H1 (cell line): ENCODE measurements around the gene PIK3CA. TPM values are rescaled to one million over a fixed set of nuclear protein-coding genes. Genes with fewer than 3 reads are reported as not detected.

Source experiments
- CTBP2 ChIP-seq: IDR thresholded peaks from 2 replicates; pipeline ENCODE4 v1.7.0; 2011; ENCODE audit warnings: borderline replicate concordance, mild to moderate bottlenecking, moderate library complexity, mixed read lengths, low read length; ENCODE audit not compliant: insufficient read depth, insufficient read length
- KDM4A ChIP-seq: IDR thresholded peaks from one replicate; pipeline ENCODE4 v1.7.1; 2012; ENCODE audit warnings: low read depth, mild to moderate bottlenecking, moderate library complexity, low read length, inconsistent platforms; ENCODE audit not compliant: severe bottlenecking
- polyA plus RNA-seq, 7 experiments: library from polyadenylated mRNA; depleted of rRNA in 3 of 7; stranded (reverse) in 5 of 7; unstranded in 2 of 7; fragments of >200 nt in 5 of 7; fragments of 200-250 nt in 2 of 7; gene quantifications; 1 replicate in 5 of 7; 2 replicates in 1 of 7; 4 replicates in 1 of 7; pipeline versions ENCODE4 v1.2.1 to v1.2.3, GENCODE V29; 2011 to 2013; ENCODE audit warnings: missing spikeins in 2 of 7, mixed read lengths in 2 of 7
- total RNA-seq: library from RNA; stranded (reverse); fragmentation: NEBNext Ultra II Directional; extraction: Animal tissue kit (Norgen Biotek cat#: 25700); gene quantifications from 2 replicates; pipeline ENCODE4 v1.2.1, GENCODE V29; 2021

Gene PIK3CA
- total and polyA plus RNA-seq, 2 of the 8 experiments (the other 6 are each of a cell fraction or from before 2014, with no cell fraction given), result 1.6 to 11.3 TPM

DNA sequence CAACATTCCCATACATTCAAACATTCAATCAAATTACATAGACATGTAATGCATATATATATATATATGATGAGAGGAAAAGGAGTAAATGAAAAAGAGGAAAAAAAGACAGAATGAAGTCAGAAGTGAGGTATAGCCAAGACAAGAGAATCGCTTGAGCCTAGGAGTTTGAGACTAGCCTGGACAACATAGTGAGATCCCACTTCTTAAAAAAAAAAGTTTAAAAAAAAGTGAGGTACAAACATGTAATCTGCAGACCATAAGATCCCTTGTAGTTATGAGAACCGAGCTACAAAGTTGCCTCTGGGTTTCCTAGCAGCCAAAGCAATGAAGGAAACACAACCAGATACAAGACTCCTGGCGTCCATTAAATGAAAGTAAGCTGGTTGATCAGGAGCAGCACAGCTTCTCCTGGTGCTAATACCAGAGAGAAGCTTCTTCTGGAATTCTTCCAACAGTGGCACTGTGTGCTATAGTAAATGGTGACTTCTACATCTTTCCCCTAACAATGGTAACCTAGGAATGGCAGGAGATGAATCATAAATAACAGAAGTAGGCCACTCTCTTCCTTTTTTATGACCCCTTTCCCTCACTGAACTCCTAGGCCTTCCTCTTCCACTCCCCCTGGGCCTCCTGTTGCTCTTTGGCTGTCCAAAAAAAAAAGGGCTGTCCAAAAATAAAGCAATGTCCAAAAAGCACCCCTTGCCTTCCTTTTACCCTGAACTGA is 99.3 kb downstream of the PIK3CA start (continued):
- TF ChIP-seq CTBP2 (no peak), KDM4A (no peak)
